ENCODE measurements around the gene TSHZ1.
A peak's percentile ranks its signal among the peaks of the same experiment; 100 is the strongest.

Gene TSHZ1

DNA sequence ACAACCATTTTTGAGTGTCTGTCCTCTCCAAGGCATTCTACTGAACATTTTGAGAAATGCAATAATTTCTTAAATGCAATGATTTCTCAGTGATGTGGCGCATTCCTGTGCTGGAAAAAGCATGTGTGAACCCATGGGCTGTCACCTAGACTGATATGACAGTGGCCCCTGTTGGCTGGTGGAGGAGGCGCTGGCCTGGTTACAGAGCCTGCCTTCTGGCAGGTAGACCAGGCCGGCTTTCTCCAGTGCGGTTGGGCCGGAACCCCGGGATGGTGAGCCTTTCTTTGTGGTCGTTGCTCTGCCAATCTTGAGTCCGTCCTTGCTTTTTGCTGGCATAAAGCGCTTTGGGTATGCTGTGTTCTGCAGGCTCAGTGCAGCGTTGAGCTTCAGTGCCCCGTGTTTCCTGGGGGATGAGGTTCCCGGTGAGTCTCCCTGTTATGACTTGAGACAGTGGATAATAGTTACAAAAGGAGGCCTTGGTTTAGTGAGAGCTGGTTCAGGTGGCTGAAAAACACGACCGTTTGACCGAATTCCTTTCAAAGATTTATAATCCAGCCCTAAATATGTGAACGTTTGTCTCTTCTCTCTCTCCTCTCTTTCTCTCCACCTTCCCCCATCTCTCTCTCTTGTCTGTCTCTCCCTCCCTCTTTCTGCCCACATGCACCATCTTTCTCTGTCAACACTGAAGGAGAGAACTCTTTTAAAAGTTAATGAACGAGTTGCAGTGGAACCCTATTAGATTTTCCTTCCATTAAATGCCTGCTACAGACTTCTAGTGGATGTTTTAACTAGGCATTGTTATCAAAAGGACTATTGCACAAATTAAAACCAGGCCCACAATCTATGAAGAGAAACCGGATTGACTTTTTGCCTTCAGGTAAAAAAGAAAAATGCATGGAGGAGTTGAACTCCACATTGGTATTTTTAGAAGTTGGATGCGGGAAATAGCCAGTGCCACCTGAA lies 34.0 kb downstream of the TSHZ1 start:
- TF ChIP-seq, protein P1, sequence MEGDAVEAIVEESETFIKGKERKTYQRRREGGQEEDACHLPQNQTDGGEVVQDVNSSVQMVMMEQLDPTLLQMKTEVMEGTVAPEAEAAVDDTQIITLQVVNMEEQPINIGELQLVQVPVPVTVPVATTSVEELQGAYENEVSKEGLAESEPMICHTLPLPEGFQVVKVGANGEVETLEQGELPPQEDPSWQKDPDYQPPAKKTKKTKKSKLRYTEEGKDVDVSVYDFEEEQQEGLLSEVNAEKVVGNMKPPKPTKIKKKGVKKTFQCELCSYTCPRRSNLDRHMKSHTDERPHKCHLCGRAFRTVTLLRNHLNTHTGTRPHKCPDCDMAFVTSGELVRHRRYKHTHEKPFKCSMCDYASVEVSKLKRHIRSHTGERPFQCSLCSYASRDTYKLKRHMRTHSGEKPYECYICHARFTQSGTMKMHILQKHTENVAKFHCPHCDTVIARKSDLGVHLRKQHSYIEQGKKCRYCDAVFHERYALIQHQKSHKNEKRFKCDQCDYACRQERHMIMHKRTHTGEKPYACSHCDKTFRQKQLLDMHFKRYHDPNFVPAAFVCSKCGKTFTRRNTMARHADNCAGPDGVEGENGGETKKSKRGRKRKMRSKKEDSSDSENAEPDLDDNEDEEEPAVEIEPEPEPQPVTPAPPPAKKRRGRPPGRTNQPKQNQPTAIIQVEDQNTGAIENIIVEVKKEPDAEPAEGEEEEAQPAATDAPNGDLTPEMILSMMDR (IDR thresholded peaks at IDR 0.05; ENCODE audit: low read depth, low read length, missing control alignments) = peak; percentile 28
- DNase-seq (ENCODE audit: extremely low read depth, low read depth) = no peak
- H3K4me3 ChIP-seq (replicated peaks; ENCODE audit: low read depth, low read length) = peak overlapping the region; percentile 19

DNA sequence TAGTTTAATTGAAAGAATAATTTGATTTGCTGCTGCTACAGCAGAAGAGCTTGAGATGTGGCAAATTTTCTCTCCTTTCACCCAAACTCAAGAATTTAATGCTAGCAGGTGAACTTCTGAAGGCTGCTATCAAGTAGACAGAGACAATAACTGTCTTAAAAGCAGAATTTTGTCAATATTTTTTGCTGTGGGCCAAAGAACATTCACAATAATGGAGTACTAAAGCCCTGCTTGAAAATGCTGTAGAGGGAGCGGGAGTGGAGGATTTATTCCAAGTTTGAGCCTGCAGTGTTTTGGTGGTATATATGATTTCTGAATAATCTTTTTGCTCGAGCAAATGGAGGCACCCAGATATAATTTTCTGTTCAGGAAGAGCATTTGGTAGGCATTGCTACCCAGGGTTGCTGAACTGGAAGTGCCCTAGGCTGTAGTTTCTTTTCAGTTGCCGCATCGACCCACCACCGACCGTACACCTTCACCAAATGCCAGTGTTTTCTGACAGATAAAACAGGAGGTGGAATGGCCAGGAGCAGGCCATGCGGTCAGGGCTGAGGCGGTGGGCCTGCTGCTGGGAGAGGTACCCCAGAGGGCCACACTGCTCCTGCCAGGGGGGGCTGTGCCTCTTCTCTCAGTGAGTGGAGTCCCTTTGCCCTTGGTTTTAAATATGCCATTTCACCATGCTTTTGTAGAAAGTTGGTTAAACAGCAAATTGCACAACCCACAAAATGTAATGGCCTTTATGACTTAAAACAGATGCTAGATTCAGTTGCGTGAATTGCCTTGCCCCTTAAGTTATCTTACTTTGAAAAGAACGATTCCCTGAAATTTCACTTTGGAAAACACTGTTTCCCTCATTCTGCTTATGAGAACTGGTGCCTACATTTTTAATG lies 36.4 kb downstream of the TSHZ1 start:
- no peak for DNase-seq (ENCODE audit: extremely low read depth, low read depth)
- peak overlapping the region; percentile 44 for H3K4me3 ChIP-seq (replicated peaks; ENCODE audit: low read depth, low read length)
- TF ChIP-seq, protein P1 (IDR thresholded peaks at IDR 0.05; ENCODE audit: low read depth, low read length, missing control alignments) = no peak

DNA sequence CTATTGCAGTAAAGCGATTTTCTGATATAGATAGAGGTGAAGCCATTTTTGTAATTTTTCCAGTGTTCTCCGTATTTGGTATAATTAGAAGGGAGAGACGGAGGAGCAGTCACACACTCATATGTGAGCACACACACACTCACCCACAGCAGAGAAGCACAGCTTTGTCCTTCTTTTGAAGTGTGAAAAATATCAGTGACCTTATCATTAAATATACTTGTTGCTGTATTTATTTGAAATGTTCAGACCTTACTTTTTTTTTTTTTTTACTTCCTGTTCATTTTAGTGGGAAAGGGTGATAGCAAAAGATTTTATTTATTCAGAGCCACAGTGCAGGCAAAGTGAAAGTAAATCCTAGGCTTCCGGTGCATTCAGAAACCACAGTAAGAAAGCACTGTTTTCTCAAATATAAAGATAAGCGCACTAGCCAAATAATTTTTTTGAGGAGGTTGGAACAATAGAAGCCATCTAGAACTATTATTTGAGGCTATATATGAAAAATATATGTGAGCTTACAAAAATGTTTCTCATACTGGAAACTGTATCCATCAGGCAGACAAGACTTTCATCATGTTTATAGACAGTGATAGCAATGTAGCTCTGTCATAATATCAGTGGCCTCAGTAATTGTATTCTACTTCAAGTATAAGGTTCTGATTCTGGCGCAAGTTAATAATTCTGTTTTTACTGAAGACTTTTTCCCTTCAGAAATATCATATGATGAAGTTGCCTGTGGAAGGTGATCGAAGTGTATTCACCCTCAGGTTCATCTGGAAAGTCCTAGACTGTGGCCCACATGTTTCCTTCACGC lies 37.2 kb downstream of the TSHZ1 start:
- TF ChIP-seq, protein P1 (IDR thresholded peaks at IDR 0.05; ENCODE audit: low read depth, low read length, missing control alignments) = no peak
- peak overlapping the region; percentile 44 for H3K4me3 ChIP-seq (replicated peaks; ENCODE audit: low read depth, low read length)
- no peak for DNase-seq (ENCODE audit: extremely low read depth, low read depth)

DNA sequence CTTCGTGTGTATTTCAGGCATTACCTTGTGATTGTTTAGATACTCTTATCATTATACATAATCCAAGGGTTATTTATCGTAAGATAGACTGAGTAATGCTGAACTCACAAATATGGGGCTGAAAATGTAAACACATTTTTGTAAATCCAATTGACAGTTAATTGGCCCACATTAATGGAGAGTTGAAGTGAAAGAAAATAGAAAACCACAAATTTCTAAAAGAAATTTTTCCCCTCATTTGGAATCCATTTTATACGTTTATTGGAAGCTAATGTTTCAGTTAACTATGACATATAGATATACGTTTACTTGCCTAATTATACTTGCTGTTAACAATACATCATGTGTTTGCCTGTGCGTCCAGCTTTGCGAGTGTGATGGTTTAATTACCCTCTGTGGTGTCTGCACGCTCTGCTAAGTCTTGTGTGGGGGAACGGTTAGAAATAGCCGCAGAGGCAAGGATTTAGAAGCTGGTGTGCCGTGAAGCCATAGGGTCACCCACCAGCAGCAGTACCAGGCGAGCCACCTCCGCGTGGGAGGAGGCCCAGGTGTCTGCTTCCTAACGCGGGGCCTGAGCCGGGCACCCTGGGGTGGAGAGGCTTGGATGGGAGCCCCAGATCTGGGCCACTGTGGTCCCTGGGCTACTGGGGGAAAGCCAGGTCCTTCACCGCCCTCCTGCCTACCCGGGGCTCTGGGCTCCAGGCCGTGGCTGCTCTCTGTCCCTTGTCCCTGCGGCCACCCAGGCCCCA lies 38.0 kb downstream of the TSHZ1 start:
- DNase-seq (ENCODE audit: extremely low read depth, low read depth) = no peak
- TF ChIP-seq, protein P1 (IDR thresholded peaks at IDR 0.05; ENCODE audit: low read depth, low read length, missing control alignments) = no peak
- peak overlapping the region; percentile 44; the same call in 1 of the 2 replicates for H3K4me3 ChIP-seq (replicated peaks; ENCODE audit: low read depth, low read length)

DNA sequence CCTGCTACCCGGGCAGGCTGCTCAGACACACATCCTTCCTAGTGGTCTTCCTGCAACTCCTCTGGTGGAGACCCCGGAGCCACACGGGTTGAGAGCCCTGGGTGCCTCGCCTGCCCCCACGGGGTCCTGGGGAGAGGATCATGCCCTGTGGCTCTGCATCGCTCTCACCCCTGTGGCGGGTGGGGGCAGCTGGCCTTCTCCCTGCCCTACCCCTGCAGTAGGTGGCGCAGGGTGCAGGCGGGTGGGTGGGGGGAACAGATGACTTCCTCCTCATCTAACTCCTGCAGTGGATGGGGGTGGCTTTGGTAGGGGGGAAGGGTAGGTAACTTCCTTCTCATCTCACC lies 38.5 kb downstream of the TSHZ1 start:
- TF ChIP-seq, protein P1 (IDR thresholded peaks at IDR 0.05; ENCODE audit: low read depth, low read length, missing control alignments) = no peak
- H3K4me3 ChIP-seq (replicated peaks; ENCODE audit: low read depth, low read length) = no peak overlapping the region
- no peak for DNase-seq (ENCODE audit: extremely low read depth, low read depth)

Measured in HFF-Myc (cell line).